Measurements from ENCODE around the gene KRT72.

Gene KRT72

DNA sequence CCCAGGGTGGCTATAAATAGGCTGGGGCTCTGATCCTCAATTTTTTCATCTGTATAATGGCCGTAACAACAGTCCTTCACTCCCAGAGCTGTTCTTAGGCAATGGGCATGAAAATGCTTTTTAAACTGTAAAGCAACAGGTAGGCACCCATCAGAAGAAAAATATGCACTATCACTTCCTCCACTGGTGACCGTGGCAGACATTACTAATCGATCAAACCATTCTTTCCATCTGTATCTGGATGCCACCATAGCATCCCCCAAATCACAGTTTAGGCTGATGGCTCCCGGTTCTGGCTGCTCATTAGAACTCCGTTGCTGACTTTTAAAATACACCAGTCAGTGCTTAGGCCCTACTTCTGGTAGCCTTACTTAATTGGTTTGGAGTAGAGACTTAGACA, 59.6 kb downstream of the KRT72 start:
- no peak for DNase-seq (ENCODE audit: low read depth)

DNA sequence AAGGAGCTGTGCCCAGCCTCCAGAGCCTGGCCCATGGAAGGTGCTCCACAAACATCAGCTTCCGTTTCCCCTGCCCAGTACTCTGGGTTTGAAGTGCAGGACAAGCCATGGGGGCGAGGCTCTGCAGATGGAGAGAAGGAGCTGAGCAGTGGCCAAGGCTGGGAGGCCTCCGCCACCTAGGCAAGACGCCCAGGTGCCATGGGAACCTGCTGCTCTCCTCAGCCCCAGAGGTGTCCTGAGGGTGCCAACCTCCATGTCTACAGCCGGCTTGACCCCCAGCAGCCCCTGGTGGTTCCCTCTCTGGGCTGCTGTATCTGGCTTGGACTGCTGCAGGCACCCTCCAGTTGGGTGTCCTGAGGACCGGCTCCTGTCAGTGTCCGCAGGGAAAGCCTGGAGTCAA, 60.7 kb downstream of the KRT72 start:
- no peak for DNase-seq (ENCODE audit: low read depth)

DNA sequence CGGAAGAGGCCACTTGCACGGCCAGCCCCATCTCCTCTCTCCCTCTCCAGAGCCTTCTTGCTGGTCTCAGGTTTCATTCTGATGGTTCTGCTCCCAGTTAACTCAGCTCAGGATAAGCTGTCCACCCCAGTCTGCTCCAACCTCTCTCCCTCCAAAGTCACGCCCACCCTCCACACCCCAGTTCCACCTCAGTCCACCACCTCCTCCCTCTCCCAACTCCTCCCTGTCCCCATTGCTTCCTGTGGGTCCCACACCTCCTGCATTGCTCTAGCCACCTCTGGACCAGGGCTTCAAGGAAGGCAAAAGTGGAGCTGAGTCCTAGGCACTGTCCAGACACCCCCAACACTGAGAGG, 61.5 kb downstream of the KRT72 start:
- no peak for DNase-seq (ENCODE audit: low read depth)

- DNase-seq (ENCODE audit: low read depth) = no peak
Measured at GRCh38 chr12:52539083-52539820, 62.0 kb downstream of the KRT72 start.

GRCh38 chr12:52537101-52537500, 64.2 kb downstream of the KRT72 start:
- DNase-seq (ENCODE audit: low read depth) = no peak

Data from activated gamma-delta T cell treated with anti-CD3 and anti-CD28 coated beads, Interleukin-2, amount 50 U/mL, for 16 hours (primary cell).